ENCODE results near the gene STAG1.
"Not testable (repeated sequence)": the region's sequence is repeated elsewhere in the genome, so short reads cannot be mapped to it uniquely, and the experiment has no call there.

GRCh38 chr3:136375800-136376199 lies 376.4 kb downstream of the STAG1 start:
- not testable (repeated sequence) for TF ChIP-seq MXI1 (conservative IDR thresholded peaks at IDR 0.05; ENCODE audit: poor library complexity, severe bottlenecking); SMC3 (conservative IDR thresholded peaks at IDR 0.05; ENCODE audit: poor library complexity); TAF1 (IDR thresholded peaks at IDR 0.05; ENCODE audit: low read depth); CTCF (IDR thresholded peaks at IDR 0.05; ENCODE audit: poor library complexity, severe bottlenecking); EP300 (conservative IDR thresholded peaks at IDR 0.05; ENCODE audit: poor library complexity, severe bottlenecking); POLR2AphosphoS5 (IDR thresholded peaks at IDR 0.05); RAD21 (conservative IDR thresholded peaks at IDR 0.05); REST (IDR thresholded peaks at IDR 0.05; ENCODE audit: borderline replicate concordance)

Data from neural cell (in vitro differentiated cells).